GM19025 (cell line): ENCODE measurements around the gene GOLGA6L6.
"Not testable (repeated sequence)": the region's sequence is repeated elsewhere in the genome, so short reads cannot be mapped to it uniquely, and the experiment has no call there.

ENCODE experiments used
- ATAC-seq: cut with Tn5 transposase; IDR thresholded peaks from one replicate; pipeline ENCODE4 v1.9.1; 2021; ENCODE audit warnings: mild to moderate bottlenecking, low read depth, moderate library complexity; ENCODE audit not compliant: unreplicated experiment

Gene GOLGA6L6, protein sequence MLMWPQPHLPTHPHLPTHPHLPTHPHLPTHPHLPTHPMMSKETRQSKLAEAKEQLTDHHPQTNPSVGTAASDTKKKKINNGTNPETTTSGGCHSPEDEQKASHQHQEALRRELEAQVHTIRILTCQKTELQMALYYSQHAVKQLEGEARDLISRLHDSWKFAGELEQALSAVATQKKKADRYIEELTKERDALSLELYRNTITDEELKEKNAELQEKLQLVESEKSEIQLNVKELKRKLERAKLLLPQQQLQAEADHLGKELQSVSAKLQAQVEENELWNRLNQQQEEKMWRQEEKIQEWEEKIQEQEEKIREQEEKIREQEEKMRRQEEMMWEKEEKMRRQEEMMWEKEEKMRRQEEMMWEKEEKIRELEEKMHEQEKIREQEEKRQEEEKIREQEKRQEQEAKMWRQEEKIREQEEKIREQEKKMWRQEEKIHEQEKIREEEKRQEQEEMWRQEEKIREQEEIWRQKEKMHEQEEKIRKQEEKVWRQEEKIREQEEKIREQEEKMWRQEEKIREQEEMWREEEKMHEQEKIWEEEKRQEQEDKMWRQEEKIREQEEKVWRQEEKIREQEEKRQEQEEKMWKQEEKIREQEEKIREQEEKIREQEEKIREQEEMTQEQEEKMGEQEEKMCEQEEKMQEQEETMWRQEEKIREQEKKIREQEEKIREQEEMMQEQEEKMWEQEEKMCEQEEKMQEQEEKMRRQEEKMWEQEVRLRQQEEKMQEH

DNA sequence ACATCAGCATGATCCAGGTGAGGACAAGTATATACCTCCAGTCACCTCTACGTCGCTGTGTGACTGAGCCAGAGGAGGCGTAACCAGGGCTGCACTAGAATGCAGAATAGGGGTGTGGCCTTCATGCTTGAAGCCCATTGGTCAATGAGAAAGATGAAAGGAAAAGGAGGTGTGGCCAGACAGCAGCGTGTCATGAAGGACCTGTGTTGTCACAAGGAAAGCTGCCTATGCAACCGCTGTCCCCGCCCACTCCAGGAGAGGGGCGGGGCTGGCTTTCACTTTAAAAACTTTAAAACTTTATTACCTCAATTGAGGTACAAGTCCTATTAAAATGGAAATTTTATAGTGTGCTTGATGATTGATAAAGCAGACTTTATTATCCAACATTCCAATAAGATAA is at the start of gene GOLGA6L6:
GOLGA6L6 (minus strand) TSS at position 101 of the 400 bp plus-strand sequence; CDS start at position 10, 91 bp downstream.
- ATAC-seq = not testable (repeated sequence)

DNA sequence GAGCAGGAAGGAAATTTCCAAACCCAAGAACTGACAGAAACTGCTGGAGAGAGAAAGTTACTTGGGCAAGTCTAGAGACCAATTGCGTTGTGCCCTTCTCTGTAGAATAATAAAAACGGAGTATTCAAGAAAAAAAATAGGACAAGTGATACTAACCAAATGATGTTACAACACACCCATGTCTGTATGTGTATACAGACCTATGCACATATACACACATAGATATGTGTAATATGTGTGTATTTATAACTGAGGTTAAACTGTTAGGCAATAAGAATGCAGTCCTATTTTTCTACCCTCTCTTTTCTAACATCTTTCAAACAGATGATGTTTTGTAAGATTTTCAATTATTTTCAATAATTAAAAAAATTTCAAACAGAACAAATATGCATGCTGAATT is 48.5 kb upstream of the GOLGA6L6 start:
- ATAC-seq = not testable (repeated sequence)

DNA sequence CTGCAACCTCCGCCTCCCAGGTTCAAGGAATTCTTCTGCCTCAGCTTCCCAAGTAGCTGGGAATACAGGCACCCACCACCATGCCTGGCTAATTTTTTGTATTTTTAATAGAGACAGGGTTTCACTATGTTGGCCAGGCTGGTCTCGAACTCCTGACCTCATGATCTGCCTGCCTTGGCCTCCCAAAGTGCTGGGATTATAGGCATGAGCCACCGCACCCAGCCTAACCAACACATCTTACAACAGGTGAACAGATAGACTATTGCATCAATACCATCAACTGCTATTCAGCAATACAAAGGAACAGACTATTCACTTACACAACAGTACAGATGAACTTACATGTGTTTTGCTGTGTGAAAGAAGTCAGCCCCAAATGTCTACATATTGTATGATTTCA is 45.2 kb upstream of the GOLGA6L6 start:
- not testable (repeated sequence) for ATAC-seq

DNA sequence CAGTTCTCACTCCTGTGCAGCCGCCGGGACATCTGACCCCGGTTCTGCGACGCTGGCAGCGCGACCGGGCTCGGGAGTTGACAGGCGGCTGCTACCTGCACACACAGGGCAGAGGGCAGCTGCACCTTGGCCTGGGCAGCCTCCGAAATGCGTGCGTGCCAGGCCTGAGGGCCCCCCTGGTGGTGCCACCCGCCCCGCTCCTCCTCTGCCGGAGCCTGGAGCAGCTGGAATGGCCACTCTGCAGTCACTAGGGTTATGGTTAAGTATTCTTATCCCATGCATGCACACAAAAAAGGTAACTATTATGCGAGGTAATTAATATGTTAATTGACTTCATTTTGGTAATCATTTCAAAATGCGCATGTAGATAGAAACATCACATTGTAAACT is 41.1 kb upstream of the GOLGA6L6 start:
- not testable (repeated sequence) for ATAC-seq

DNA sequence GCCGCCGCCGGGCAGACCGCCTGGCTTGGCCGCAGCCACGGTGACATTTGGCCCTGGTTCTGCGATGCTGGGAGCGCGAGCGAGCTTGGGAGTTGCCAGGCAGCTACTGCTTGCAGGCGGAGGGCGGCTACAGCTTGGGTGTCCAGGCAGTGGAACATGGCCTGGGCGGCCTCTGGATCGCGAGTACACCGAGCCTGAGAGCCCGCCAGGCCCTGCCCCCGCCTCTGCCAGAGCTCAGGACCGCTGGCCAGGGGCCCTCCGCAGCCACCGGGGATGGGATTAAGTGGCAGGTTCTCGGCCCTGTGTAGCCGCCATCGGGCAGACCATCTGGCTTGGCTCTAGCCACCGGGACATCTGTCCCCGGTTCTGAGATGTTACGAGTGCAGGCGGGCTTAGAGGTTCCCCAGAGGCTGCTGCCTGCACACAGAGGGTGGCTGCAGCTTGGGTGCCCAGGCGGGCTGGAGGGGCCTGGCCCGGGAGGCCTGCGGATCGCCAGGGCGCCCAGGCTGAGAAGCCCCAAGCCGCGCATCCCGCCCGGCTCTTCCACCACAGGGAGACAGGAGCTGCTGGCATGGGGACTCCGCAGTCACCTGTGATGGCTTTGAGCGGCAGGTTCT is 40.6 kb upstream of the GOLGA6L6 start:
- not testable (repeated sequence) for ATAC-seq

DNA sequence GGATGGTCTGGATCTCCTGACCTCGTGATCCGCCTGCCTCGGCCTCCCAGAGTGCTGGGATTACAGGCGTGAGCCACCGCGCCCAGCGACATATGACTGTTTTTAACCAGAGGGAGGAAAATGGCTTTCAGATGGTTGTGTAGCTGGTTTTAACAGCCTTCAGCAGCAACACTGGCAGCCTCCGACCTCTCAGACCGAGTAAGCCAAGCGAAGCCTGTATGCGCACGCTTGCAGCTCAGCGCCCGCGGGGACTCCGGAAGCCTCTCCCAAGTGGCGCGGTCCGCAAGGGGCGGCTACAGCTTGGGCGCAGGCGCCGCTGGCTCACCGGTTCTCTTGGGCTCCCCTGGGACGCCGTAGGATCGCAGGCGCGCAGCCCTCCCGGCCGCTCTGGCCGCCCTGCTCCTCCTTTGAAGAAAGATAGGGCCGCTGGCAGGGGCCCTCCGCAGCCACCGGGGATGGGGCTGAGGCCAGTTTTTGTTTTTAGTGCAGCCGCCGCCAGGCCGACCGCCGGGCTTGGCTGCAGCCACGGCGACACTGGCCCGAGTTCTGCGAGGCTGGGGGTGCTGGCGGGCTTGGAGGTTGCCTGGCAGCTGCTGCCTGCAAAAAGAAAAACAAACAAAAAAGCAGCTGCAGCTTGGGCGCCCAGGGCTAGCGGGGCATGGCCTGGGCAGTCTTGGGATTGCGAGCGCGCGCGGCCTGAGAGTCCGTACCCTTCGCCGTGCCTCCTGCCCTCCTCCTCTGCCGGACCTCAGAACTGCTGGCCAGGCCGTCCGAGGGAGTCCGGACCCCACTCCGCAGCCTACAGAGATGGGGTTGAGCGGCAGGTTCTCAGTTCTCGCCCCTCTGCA is 39.9 kb upstream of the GOLGA6L6 start:
- ATAC-seq = not testable (repeated sequence)

DNA sequence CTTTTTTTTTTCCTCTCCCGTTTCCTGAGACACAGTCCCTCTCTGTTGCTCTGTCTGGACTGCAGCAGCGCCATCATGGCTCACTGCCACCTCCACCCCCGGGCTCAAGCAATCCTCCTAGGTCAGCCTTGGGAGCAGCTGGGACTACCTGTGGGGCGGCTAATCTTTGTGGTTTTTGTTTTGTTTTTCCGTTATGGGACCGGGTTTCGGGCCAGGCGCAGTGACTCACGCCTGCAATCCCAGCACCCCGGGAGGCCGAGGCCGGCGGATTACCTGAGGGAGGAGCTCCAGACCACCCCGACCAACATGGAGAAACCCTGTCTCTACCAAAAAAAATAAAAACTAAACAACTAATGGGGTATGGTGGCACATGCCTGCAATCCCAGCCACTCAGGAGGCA is 38.1 kb upstream of the GOLGA6L6 start:
- ATAC-seq = not testable (repeated sequence)

DNA sequence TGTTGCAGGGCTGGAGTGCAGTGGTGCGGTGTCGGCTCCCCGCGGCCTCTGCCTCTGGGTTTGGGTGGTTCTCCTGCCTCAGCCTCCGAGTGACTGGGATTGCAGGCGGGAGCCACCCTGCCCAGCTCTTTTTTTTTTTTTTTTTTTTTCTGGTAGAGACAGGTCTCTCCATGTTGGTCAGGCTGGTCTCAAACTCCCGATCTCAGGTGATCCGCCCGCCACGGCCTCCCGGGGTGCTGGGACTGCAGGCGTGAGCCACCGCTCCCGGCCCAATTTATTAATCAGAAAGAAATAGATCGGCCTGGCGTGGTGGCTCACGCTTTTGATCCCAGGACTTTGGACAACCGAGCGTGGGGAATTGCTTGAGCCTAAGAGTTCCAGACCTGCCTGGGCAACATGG is 9.7 kb upstream of the GOLGA6L6 start:
- ATAC-seq = not testable (repeated sequence)

DNA sequence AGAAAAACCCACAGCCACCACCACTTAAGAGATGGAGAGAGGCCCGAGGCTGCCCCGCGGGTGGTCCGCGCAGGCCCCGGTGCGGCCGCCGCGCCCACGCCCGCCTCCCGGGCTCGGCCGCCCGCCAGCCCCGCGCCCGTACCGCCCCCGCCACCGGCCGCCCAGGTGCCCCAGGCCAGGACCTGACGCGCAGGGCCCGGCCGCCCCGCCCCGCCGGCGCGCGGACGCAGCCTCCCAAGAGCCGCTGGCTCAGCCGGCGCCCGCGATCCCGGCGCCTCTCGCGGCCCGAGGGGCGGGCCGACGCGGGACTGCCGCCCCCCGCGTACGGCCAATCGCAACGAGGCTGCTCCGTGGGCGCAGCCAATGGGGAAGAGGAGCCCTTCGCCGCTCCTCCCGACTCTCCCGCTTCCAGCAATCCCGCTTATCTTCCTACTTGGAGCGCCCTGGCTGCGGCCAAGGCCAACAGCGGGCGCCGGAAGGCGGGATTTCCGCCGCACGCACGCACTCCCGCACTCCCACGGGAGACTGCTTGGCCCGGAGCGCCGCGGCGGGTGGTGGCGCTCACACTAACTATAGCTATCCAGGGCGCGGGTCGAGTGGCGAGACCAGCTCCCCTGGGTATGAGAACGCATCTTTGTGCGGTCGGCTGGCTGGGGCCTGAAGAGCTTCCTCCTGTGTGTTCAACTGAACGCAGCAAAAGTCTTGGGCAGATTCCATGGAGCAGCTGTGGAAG is 35.5 kb downstream of the GOLGA6L6 start:
- not testable (repeated sequence) for ATAC-seq

DNA sequence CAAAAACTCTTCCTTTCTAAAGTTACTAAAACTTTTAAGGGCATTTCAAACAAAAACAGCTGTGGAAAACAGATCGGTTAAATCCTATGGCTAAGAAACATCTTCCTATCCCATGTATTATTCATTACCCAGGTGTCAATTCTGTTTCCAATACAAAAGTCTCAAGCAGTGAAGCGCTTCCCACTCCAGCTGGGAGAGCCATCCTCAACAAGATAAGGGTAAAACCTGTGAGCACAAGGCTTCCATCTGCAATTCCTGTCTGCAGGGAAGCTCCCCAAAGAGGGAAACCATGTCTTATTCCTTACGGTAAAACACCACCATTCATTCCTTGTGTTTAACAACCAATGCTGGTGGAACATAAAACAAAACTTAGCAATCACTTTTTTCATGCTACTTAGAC is 38.8 kb downstream of the GOLGA6L6 start:
- ATAC-seq = not testable (repeated sequence)

DNA sequence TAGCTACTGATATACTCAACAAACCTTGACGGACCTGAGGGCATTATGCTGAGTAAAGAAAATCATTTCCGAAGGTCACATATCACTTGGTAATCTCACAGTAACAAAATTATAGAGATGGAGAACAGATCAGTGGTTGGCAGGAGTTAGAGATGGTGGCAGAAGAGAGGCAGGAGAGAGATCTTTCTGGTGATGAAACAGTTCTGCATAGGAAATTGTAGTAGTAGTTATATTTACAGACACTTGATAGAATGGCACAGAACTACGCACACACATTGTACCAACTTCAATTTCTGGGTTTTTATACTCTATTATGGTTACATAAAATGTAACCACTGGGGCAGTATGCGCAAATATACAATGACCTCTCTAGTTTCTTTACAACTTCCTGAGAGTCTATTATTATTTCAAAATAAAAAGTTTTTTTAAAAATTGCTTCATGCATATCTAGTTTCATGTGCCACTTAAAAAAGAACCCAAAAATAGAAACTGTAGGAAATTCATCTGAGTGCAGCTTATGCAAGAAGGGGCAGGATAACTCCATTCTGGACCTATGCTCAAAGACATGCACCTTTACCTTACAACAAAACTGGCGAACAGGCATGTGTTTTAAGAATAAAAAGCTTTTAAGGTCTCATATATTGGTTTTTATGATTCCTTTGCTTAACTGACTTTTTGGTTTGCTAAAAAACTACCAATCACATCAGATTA is 39.9 kb downstream of the GOLGA6L6 start:
- ATAC-seq = not testable (repeated sequence)

DNA sequence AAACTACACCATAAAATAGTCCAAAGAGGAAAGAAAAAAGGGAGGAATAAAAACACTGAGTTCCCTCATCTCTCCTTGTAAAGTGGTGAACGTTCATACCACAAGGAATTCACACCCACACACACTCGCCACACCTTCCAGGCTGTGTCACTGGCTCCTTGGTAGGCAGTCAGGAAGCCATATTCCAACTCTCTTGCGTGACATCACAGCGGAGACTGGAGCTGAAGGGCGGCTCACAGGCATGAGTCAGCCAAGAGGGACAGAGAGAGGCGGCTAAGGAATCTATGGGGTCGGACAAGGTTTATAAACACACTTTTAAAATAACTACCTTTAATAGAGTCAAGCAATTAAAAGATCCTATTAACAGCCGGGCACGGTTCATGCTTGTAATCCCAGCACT is 43.8 kb downstream of the GOLGA6L6 start:
- ATAC-seq = not testable (repeated sequence)

DNA sequence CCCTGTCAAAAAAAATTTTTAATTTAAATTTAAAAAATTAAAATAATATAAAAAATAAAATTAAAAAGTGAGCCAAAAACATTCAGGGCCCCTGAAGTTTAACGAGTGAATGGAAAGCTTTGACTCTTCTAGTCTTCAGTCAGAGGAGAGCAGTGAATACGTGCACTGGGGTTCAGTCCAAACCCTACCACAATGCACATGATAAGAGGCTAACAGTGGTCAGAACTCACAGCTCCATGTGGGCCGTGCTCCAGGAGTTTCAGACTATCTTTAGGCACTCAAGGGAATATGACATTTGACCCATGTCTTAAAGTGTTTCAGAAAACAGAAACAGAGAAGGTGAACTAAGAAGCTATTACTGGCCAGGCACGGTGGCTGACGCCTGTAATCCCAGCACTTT is 48.6 kb downstream of the GOLGA6L6 start:
- ATAC-seq = not testable (repeated sequence)

DNA sequence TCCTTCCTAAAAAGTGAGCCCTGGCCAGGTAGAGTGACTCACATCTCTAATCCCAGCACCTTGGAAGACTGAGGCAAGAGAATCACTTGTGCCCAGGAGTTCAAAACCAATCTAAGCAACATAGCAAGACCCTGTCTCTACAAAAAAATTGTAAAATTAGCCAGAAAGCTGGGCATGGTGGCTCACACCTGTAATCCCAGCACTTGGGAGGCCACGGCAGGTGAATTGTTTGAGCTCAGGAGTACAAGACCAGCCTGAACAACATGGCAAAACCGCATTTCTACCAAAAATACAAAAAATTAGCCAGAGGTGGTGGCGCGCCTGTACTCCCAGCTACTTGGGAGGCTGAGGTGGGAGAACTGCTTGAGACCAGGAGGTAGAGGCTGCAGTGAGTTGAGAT is 49.0 kb downstream of the GOLGA6L6 start:
- not testable (repeated sequence) for ATAC-seq

DNA sequence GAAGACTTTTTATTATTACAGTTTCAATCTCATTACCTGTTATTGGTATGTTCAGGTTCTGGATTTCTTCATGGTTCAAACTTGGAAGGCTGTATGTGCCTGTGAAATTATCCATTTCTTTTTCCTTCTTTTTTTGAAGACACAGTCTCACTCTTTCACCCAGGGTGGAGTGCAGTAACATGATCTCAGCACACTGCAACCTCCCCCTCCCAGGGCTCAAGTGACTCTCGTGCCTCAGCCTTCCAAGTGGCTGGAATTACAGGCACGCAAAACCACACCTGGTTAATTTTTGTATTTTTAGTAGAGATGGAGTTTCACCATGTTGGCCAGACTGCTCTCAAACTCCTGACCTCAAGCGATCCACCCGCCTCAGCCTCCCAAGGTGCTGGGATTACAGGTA is 52.3 kb downstream of the GOLGA6L6 start:
- not testable (repeated sequence) for ATAC-seq
